ENCODE results near the gene DAAM1.

DNA sequence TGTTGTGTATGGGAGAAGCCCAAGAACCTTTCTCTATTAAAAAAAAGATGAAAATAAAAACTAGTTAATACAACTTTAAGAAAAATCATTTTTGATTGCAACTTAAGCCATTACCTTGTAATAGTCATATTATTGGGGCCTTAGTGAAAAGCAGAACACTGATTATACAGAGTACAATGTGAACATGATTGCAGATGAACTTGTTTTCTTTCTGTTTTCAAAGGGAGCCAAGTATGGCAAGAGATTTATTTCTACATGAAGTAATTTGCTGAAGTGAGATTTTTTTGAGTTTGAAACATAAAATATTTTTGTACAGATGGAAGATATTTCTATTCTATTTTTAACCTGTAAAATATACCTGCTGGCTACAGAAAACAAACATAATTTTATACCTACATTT, 171.8 kb downstream of the DAAM1 start:
- no peak for TF ChIP-seq ARNT (IDR thresholded peaks at IDR 0.05)
- no peak for TF ChIP-seq FOXK2 (IDR thresholded peaks at IDR 0.05)
- no peak for TF ChIP-seq BHLHE40 (IDR thresholded peaks at IDR 0.05; ENCODE audit: borderline replicate concordance)
- no peak for TF ChIP-seq SP1 (IDR thresholded peaks at IDR 0.05)
- no peak for TF ChIP-seq FOXM1 (IDR thresholded peaks at IDR 0.05; ENCODE audit: borderline replicate concordance)
- TF ChIP-seq ELF4 (IDR thresholded peaks at IDR 0.05): no peak
- TF ChIP-seq ZNF384 (IDR thresholded peaks at IDR 0.05): no peak
- no peak for TF ChIP-seq SUZ12 (IDR thresholded peaks at IDR 0.05)
- TF ChIP-seq NFRKB (IDR thresholded peaks at IDR 0.05): no peak
- no peak for TF ChIP-seq LEF1 (IDR thresholded peaks at IDR 0.05; ENCODE audit: borderline replicate concordance)

All from HEK293T (cell line).